GM12864 (cell line): ENCODE results near the gene C5AR2.
"Not testable (repeated sequence)": the region's sequence is repeated elsewhere in the genome, so short reads cannot be mapped to it uniquely, and the experiment has no call there.

ENCODE experiments used
- DNase-seq: peaks from one replicate; pipeline ENCODE4 v3.0.0-alpha.2; 2011; ENCODE audit warnings: low read depth
- H3K4me3 ChIP-seq: 2 replicates; pipeline ENCODE4 v1.5.1; 2011; ENCODE audit warnings: mild to moderate bottlenecking, low read depth, low read length, control low read depth
- TF ChIP-seq, protein P1 (sequence below): IDR thresholded peaks from 2 replicates; pipeline ENCODE4 v1.5.1; 2011; ENCODE audit warnings: low read depth, mild to moderate bottlenecking, moderate library complexity, low read length, control low read depth, inconsistent platforms; ENCODE audit errors: missing control alignments

Gene C5AR2

DNA sequence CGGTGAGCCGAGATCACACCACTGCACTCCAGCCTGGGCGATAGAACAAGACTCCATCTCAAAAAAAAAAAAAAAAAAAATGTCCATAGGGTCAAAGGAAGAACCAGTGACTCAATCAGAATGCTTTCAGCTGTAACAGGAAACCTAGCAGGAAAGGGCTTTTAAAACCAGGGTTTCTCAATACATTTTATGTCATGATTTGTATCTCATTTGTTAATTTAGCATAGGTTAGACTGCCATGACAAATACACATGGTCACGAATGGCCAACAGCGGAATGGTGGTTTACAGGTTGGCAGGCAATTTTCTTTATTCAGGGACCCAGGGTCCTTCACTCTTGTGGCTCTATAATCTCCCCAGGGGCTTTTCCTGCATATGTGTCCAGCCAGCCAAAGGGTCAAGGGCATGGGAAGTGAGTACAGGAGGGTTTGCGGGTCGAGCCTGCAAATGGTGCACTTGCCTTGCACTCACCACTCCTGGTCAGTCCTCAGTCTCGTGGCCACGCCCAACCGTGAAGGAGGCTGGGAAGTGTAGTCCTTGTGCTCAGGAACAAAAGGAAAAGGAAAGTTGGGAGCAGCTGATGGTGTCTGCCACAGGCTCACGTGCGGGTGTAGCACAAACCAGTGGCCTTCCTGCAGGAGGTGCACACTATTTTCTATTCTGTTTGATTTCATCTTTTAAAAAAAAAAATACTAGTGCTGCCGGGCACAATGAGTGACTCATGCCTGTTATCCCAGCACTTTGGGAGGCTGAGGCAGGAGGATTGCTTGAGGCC is 32.0 kb downstream of the C5AR2 start:
- TF ChIP-seq, protein P1, sequence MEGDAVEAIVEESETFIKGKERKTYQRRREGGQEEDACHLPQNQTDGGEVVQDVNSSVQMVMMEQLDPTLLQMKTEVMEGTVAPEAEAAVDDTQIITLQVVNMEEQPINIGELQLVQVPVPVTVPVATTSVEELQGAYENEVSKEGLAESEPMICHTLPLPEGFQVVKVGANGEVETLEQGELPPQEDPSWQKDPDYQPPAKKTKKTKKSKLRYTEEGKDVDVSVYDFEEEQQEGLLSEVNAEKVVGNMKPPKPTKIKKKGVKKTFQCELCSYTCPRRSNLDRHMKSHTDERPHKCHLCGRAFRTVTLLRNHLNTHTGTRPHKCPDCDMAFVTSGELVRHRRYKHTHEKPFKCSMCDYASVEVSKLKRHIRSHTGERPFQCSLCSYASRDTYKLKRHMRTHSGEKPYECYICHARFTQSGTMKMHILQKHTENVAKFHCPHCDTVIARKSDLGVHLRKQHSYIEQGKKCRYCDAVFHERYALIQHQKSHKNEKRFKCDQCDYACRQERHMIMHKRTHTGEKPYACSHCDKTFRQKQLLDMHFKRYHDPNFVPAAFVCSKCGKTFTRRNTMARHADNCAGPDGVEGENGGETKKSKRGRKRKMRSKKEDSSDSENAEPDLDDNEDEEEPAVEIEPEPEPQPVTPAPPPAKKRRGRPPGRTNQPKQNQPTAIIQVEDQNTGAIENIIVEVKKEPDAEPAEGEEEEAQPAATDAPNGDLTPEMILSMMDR: no peak
- no peak overlapping the region for H3K4me3 ChIP-seq
- DNase-seq: no peak

DNA sequence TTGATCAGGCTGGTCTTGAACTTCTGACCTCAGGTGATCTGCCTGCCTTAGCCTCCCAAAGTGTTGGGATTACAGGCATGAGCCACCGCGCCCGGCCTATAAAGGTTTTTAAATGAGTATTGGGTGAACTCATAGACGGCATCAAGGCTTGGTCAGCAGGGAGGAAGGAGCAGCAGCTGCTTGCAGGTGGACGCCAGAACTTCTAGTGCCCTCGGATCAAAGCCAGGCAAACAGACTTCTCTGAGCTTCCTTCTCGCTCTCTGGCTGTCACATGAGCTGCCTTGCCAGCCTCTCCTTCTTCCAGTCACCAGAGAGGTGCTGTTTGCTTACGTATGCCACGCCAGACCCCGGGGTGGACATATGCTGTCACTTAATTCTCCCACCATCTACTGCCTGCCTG is 33.5 kb downstream of the C5AR2 start:
- not testable (repeated sequence) for DNase-seq, H3K4me3 ChIP-seq

DNA sequence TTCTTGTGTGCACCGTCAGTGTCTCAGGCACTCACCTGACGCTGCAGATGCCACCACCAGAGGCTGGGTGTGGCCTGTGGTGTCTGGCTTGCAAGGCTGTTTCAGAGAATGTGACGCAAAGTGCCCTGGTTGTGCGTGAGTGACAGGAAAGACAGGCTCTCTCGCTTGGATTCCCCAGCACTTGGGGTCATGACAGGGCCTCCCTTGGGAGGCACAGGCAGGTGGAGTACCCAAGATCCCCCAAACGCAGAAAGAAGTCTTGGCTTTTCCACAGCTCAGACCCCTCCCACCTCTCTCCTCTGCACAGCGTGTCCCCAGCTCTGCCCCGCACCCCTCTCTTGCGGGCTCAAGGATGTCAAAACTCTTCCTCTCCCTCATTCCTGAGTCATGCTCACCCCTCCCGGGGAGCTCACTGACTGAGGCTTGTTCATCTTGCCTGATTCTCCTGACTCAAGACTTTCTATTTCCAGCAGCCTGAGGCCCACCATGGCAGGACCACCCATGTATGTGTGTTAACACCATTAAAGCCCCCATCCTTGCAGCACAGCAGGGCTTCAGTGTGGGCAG is 38.2 kb downstream of the C5AR2 start:
- H3K4me3 ChIP-seq: no peak overlapping the region
- TF ChIP-seq, protein P1: no peak
- no peak for DNase-seq

DNA sequence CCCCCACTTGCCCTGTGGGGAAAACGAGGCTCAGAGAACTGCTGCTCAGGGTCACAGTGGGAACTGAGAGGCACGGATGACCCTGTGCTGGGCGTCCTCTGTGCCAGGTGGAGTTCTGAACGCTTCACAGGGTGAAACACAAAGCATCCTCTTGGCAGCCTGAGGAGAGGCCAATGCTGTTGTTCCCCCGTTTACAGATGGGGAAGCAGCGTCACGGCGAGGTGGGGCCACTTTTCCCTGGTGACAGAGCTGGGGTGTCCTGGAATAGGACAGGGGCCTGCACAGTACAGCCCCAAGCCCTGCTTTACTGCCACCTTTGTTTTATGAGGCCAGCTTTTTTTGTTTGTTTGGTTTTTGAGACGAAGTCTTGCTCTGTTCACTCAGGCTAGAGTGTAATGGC is 39.3 kb downstream of the C5AR2 start:
- no peak for DNase-seq
- H3K4me3 ChIP-seq: no peak overlapping the region
- TF ChIP-seq, protein P1: no peak

DNA sequence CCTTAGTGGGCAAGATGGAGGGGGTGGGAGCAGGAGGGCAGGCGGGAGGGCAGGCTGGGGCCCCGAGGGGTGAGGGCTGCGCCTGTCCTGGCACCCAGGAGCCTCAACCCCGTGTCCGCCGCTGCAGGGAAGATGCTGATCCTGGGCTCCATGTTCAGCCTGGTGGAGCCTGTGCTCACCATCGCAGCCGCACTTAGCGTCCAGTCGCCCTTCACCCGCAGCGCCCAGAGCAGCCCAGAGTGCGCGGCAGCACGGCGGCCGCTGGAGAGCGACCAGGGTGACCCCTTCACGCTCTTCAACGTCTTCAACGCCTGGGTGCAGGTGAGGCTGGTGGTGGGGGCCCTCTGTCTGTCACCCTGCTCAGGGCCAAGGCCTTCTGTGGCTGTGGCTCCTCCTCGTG is 40.6 kb downstream of the C5AR2 start:
- no peak overlapping the region for H3K4me3 ChIP-seq
- DNase-seq: no peak
- TF ChIP-seq, protein P1: no peak

DNA sequence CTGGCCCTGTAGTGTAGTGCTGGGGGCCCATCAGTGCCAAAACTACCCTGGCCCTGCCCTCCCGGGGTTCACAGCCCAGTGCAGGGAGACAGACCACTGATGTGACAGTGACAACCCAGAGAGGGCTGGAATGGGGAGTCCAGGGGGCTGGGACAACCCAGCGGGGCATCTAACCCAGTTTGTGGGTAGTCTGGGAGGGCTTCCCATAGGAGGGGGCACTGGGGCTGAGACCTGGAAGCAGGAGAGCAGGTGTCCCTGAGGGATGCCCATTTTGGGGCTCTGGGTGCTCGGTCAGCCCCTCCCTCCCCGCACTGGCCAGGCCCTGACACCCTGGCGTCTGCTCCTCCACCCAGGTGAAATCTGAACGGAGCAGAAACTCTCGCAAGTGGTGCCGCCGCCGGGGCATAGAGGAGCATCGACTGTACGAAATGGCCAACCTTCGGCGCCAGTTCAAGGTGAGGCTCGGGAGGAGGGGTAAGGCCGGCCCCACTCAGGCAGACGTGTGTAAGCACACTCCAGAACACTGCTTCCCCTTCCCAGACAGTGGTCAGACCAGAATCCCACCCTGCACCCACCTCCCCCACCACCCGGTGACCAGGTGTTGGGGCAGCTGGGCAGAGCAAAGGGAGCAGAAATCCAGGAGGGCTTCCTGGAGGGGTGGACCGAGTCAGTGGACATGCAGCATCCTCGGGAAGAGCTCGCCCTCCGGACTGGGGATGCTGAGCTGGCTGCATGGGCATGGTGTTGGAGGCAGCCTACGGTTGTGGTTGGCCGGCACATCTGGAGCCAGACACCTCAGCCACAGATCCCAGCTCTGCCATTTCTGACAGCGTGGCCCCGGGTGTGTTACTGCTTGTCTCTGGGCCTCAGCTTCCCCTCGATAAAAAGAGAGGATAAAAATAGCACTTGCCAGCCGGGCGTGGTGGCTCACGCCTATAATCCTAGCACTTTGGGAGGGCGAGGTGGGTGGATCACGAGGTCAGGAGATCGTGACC is 41.6 kb downstream of the C5AR2 start:
- TF ChIP-seq, protein P1: no peak
- no peak overlapping the region for H3K4me3 ChIP-seq
- no peak for DNase-seq
